DMS53 treated with DMSO at 0.1 percent for 48 hours (cell line): ENCODE data around the gene ANP32E.

Source experiments
- DNase-seq: peaks from one replicate; lab custom pipeline; 2025; ENCODE audit not compliant: unreplicated experiment; lab: John Stamatoyannopoulos, UW

ANP32E gene

DNA sequence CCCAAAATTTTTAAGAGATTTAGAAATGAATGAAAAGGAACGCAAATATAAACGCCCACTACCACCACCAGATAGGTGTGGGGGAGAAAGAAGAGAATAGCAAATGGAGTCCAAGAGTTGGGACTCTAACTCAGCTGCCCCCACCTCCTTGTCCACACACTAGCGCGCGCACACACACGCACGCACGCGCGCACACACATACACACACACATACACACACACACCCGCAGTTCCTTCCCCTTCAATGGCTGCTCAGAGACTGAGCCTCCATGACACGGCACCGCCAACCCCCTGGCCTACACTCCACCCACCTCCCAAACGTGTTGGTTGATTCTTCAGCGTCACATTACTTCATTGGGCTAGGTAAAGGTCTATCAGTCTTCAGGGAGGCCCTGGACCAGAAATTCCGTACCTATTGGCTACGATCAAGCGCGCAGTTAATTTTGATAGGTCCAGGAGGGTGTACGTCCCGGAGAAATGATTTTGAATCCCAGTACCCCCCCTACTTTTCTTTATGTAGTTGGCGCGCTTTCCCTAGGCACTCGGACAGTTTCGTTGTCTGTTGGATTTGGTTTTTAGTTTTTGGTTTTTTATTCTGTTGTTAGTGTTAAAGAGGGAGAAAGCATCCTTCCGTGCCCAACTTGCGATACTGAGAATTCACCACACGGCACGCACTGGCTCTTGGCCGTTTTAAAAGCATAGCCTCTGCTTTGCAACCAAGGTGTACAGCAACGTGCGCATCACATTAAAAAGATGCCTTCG lies at the start of gene ANP32E:
TSS of gene ANP32E (minus strand) at position 261 of the 762 bp plus-strand sequence. CDS start 326 bp downstream, outside the sequence.
- peak; percentile 98 for DNase-seq

DNA sequence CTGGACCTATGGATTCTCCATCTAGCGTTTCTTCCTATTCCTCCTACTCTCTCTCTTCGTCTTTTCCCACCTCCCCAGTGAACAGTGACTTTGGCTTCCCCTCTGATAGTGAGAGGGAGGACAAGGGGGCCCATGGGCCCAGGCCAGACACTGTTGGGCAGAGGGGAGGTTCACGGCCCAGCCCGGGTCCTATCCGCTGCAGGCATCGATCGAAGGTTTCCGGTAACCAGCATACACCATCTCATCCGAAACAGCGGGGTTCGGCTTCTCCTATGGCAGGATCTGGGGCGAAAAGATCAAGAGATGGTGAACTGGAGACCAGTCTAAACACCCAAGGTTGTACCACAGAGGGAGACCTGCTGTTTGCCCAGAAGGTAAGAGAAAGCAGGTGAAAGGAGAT lies 47.3 kb upstream of the ANP32E start:
- DNase-seq = no peak

DNA sequence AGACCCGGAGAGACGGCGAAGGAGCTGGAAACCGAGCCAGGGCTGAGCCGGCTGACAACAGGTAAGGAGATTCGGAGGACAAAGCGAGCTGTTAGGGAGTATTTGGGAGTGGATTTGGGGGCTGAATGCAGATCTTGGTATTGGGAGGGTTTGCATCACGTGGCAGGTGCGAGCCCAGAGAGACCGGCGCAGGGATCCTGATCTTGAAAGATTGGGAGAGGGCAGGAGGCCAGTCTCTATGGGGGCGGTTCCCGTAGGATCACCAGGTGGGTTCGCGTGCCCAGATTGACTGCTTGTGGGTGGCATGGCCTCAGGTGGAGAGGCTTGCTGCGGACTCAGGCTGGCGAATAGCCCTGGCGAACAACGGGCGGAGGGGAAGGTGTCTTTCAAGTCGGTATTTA lies 46.6 kb upstream of the ANP32E start:
- DNase-seq = no peak

- DNase-seq = peak; percentile 97
Measured at GRCh38 chr1:150281758-150282557, 46.0 kb upstream of the ANP32E start, which contains the start of gene CIART. Gene CIART (plus strand): TSS chr1:150282554. CDS start chr1:150283268, 714 bp downstream.

GRCh38 chr1:150281221-150281757 lies 45.4 kb upstream of the ANP32E start:
- peak; percentile 55 for DNase-seq

- no peak for DNase-seq
Measured at GRCh38 chr1:150280138-150280707, 44.3 kb upstream of the ANP32E start.

DNA sequence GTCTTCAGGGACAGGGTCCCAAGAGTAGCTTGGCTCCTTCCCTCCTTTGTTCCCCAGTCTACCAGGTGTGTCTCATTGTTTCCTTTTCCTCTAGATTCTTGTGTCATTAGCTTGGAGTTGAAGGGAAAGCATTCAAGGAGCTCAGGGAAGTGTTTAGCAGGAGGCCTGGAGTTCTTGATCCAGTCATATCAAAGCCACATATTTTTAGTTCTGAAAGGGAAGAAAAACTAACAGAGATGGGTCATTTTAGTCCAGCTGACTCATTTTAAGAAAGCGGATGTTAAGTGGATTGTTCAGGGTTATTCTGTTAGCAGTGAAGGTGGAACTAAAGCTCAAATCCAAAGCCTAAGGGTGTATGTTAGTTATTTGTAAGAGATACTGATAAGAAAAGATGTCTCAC lies 37.4 kb upstream of the ANP32E start:
- no peak for DNase-seq

DNA sequence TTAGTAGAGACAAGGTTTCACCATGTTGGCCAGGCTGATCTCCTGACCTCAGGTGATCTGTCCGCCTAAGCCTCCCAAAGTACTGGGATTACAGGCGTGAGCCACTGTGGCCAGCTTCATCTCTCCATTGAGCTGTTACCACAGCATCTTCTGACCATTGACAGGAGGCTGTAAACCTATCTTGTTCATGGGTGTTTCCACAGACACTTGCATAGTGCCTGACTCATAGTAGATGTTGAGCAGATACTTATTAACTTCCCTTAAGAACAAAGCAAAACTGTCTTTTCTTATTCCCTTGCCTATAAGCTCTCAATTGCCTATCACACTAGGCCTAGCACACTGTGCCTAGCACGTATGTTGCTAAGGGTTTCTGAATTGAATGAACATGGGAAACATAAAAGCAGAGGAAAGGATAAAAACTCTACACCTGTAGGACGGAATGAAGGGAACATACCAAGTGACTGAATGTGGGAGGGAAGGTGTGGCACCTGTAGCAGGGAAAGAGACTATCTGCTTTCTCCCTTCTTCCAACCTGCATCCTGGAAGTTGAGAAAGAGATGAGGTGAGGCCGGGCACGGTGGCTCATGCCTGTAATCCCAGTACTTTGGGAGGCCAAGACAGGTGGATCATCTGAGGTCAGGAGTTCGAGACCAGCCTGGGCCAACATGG lies 35.5 kb upstream of the ANP32E start:
- no peak for DNase-seq

DNA sequence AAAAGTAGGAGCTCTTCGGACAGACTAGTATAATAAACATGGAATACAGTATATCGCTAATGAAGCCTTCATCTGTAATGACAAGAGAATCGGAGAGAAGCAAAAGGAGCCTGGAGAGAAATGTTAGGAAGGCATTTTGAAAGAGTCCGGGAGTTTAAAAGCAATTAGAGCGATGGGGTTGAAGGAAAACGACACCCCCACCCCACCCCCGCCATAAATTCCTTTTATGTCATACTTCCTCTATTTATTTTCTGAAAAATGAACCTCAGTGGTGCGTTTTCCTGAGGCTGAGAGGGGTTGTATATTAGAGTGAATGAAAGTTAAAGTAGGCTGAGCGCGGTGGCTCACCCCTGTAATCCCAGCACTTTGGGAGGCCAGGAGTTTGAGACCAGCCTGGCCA lies 33.5 kb upstream of the ANP32E start:
- no peak for DNase-seq

DNA sequence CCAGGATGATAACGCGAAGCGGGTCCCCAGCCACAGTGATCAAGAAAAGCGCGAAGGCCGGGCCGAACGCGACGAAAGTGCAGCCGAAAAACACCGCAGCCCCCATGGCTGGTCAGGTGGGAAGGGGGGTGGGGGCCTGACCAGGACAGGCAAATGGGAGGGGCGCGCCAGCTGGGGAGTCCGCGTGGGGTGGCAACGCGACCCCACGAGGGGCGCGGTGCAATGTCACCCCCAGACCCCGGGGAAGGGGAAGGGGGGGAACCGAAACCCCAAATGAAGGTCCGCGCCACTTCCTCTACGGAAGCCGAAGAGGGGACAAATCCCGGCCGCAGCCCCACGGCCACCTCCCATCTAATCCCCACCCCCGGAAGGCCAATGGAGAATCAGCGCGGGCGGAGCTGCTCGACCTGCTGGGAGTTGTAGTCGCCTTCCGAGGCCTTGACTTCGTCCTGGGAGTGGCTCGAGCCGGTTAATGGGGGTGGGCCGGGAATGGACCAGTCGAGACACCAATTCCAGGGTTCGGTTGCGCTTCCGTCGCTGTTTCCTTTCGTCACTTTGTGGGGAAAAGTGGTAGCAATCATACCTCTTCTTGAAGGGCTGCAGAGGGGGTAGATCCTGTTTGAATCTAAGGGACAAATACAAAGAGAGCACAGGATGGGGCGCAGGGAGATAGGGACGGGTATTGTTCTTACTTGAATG lies 32.9 kb upstream of the ANP32E start, which contains the start of gene APH1A:
TSS of gene APH1A (minus strand) at position 312 of the 699 bp plus-strand sequence. CDS start at position 106, 206 bp downstream.
- peak; percentile 81 for DNase-seq

DNA sequence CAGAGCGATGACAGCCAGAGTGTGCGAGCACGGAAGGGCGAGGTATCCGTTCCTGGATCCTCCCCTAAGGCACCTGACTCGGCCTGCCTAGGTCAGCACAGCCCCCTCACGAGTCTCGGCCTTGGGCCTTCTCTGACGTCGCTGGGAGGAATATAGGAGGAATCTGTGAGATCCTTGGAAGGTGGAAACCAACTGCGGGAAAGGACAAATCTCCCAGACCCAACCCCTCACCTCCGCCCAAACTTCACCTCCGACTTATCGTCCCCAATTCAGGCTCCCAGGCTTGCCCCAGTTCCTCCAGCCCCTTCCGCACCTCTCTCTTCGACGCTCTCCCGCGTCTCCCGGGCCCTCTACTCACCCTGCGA lies 32.4 kb upstream of the ANP32E start:
- no peak for DNase-seq

- DNase-seq = no peak
Measured at GRCh38 chr1:150267896-150268295, 32.0 kb upstream of the ANP32E start.

DNA sequence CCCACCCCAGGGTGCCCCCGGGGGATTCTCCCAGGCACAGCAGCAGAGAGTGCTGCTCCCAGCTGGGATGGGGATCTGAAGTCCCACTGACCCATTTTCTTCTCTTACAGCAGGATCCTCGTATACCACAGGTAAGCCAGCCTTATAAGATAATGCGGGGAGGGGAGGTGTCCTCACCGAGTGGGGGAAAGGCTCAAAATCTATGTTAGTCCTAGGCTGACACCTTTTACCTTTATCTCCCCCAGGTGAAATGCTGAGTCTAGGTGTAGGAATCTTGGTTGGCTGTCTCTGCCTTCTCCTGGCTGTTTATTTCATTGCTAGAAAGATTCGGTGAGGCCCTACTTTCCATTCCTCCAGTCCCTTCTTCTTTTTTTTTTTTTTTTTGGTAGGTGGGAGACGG lies 27.6 kb upstream of the ANP32E start:
- no peak for DNase-seq

GRCh38 chr1:150262388-150263320 lies 26.7 kb upstream of the ANP32E start:
- no peak for DNase-seq

GRCh38 chr1:150261367-150261766 lies 25.5 kb upstream of the ANP32E start:
- DNase-seq = no peak

DNA sequence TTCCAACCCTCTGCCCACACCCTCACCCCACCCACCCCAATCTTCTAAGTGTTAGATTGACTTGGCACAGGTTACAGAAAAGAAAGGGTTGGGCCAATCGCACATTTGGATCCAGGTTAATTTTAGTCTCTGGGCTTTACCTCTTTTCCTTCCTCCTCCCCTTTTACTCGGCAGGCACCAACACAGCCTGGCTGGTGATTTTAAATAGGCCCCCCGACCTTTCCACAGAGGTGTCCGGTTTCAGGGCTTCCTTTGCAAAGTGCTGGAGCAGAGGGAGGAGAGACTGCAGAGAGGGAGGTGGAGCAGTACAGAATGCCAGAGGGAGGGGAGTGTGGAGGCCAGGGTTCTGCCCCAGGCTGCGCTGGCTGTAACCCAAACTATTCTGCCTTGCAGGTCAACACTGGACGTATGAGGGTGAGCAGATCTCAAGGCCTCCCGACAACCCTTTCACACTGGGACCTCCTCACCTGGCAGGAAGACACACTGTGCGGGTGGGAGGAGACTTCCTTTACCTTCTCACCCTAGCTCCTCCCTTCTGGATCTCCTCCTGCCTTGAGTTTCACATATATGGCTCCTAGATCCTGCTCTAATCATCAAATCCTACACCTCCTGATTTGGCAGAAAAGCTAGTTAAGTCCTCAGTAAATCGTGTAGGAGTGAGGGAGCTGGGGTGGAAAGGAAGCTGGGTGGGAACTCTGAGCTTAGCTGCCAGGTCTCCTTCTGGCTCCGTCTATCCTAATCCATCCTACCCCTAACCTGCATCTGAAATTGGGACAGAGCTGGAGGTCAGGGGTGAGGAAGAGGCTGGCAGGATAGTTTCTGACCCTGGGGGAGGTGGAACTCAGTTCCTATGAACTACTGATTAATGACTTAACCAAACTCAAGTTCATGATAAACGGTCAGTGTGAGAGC lies 24.1 kb upstream of the ANP32E start:
- DNase-seq = no peak

DNA sequence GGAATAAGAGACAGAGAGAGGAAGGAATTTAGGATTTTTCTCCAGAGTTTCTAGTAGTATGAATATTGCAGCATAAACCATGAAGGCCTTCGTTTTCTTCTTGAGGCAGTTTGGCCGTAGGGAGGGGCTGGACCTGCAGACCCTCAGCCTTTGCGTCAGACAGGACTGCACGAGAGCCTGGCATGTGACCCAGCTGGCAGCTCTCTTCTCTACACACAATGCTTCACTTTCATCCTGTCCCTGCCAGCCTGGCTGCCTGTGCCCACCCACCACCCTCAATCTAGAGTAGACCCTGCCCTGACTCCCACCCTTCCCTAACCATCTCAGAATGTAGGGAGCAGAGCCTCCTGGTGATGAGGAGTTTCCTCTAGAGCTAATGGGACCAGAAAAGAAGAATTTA lies 23.3 kb upstream of the ANP32E start:
- DNase-seq = no peak
